ENCODE results near the gene ETDC. TPM values are rescaled to one million over a fixed set of nuclear protein-coding genes. Genes with fewer than 3 reads are reported as not detected.

The ETDC gene
- total RNA-seq, 1 experiment from 2014 or later = not detected

DNA sequence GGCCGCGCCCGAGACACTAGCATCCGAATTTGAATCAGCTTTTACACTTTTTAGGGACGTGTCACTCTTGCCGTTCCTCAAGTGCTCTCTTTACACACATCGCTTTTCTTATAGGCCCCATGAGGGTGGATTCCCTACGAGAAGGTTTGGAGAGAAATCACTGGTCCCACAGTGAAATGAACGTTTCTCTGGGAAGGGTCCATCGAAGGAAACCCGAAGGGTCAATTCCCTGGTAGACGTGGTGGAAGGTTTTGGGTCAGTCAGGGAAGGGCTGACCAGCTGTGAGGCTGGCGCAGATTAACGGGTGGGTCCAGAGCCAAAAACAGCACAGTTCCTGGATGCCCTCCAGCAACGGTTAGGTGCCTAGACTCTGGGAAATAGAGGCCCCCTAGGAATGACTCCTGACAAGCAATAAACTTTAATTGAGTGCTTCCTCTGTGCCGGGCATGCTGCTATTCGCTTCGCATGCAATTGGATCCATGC lies 35.9 kb downstream of the ETDC start:
- peak; percentile 16 for DNase-seq (ENCODE audit: low spot score)

DNA sequence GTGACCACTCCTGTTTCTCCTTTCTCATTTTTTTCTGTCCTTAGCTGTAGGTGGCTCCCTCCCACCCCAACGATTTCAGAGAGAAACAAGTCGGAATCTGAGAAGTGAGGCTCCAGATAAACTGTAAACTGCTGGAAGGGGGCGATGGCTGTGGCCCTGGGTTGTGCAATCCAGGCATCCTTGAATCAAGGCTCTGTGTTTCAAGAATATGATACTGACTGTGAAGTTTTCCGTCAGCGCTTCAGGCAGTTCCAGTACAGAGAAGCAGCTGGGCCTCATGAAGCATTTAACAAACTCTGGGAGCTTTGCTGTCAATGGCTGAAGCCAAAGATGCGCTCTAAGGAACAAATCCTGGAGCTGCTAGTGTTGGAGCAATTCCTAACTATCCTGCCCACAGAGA lies 37.7 kb downstream of the ETDC start:
- DNase-seq (ENCODE audit: low spot score) = no peak

DNA sequence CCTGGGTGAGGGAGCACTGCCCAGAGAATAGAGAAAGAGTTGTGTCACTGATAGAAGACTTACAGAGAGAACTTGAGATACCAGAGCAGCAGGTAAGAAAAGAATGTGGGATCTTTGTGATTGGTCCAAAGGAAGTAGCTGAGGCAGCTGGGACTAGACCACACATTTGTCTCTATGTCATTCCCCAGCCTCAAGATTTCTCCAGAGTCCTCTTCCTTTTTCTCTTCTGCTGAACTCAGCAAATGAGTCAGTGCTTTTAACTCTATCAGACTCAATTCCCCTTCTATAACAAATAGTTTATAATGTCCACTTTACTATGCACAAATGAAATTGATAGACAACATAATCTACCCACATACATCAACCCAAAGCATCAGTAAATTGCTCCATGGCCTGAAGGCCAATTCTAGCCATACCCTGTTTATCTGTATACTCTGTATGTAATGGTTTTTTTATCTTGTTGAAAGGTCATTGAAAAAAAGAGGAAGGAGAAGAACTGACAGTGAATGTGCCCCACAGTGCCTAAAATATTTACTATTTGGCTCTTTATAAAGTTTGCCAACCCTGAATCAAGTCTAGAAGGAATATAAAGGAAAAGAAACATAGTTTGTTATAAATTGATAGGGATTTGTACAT lies 38.2 kb downstream of the ETDC start:
- no peak for DNase-seq (ENCODE audit: low spot score)

DNA sequence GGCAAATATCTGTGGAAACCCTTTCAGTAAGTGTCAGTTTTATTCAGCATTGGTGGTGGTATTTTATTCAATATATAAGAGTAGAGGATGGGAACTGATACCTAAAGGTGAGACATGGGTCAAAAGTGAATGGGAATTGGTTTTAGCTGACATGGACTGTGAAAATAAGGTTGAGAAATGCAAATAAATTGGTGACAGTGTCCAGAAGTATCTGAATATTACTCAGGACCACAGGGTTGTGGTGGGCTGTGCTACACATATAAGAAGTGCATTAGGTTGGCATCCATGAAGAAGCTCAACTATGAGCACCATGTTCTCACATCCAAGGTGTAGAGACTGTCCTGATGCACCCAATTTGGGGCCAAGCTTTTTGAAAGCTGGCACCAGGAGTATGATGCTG lies 45.0 kb downstream of the ETDC start:
- DNase-seq (ENCODE audit: low spot score) = no peak

Other genes starting within 250 kb of the ETDC start
- gene SMIM10L2B, start 210.8 kb upstream of the ETDC start, total RNA-seq (2014; rRNA removed; shearing (Covaris generic)) = 0.12 and 0.27 TPM in 2 replicates
- gene ETDB, start 189.0 kb upstream of the ETDC start, total RNA-seq (2014; rRNA removed; shearing (Covaris generic)) = not detected in 2 replicates
- 0.47 and 0.87 TPM in 2 replicates for gene CT55, start 138.1 kb upstream of the ETDC start, total RNA-seq (2014; rRNA removed; shearing (Covaris generic))
- not detected in 2 replicates for gene ETDA, start 57.4 kb upstream of the ETDC start, total RNA-seq (2014; rRNA removed; shearing (Covaris generic))
- gene ZNF75D, start 34.6 kb downstream of the ETDC start, total RNA-seq (2014; rRNA removed; shearing (Covaris generic)) = 2.9 and 5.2 TPM in 2 replicates
- 3.5 and 4.2 TPM in 2 replicates for gene ZNF449, start 35.3 kb downstream of the ETDC start, total RNA-seq (2014; rRNA removed; shearing (Covaris generic))
- 0.04 and 0.25 TPM in 2 replicates for gene SMIM10L2A, start 112.5 kb downstream of the ETDC start, total RNA-seq (2014; rRNA removed; shearing (Covaris generic))
- 1.6 and 3.9 TPM in 2 replicates for gene INTS6L, start 211.2 kb downstream of the ETDC start, total RNA-seq (2014; rRNA removed; shearing (Covaris generic))